ENCODE measurements around the gene MMP23B.

MMP23B gene

GRCh38 chr1:1615256-1616044, 16.5 kb upstream of the MMP23B start, which contains the start of gene MIB2:
Gene MIB2 (plus strand): TSS chr1:1615500. CDS start chr1:1623453, 7,953 bp downstream.
- POLR2A ChIA-PET, result interaction anchor here (0.6 to 1.0 kb wide), 2 partner anchors 12 to 196 kb away, joined by 3 read pairs; no protein-coding TSS in a partner anchor
- CTCF ChIA-PET, result no interaction called here
- TF ChIP-seq, protein P1, sequence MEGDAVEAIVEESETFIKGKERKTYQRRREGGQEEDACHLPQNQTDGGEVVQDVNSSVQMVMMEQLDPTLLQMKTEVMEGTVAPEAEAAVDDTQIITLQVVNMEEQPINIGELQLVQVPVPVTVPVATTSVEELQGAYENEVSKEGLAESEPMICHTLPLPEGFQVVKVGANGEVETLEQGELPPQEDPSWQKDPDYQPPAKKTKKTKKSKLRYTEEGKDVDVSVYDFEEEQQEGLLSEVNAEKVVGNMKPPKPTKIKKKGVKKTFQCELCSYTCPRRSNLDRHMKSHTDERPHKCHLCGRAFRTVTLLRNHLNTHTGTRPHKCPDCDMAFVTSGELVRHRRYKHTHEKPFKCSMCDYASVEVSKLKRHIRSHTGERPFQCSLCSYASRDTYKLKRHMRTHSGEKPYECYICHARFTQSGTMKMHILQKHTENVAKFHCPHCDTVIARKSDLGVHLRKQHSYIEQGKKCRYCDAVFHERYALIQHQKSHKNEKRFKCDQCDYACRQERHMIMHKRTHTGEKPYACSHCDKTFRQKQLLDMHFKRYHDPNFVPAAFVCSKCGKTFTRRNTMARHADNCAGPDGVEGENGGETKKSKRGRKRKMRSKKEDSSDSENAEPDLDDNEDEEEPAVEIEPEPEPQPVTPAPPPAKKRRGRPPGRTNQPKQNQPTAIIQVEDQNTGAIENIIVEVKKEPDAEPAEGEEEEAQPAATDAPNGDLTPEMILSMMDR (IDR thresholded peaks at IDR 0.05; ENCODE audit: control extremely low read depth, extremely low read depth, low read depth, missing control alignments), result no peak
- peak; percentile 100 for DNase-seq (ENCODE audit: extremely low spot score)

DNA sequence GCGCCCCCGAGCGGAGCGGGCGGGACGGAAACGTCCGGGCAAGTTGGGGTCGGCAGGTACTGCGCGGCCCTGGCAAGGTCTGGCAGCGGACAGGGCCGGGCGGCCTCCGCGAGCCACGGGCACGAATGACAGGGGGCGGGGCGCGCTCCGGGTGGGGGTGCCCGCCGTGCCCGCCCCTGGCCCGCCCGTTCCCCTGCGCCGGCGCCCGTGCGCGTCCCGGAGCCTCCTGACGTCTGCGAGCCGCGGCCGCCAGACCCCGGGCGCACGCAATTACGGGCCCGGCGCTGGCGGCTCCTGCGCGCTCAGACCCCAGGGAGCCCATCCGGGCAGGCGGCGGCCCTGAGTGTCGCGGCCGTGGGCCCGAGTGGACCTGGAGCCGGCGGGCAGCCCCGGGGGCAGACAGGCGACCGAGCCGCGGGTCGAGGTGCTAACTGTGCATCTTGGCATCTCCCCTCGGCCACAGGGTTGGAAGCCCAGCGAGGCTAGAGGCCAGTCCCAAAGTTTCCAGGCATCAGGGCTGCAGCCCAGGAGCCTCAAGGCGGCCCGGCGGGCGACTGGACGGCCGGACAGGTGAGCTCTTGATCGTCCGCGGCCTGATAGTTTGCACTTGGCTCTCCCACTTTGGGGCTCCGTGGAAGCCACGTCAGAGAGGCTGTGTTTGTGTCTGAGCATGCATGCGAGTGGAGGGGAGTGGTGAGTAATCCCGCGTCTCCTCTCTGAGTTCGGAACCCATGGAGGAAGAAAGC, 15.8 kb upstream of the MMP23B start:
- ChIA-PET CTCF (no interaction called here), POLR2A (interaction anchor here (1.0 kb wide), 1 partner anchor 13 kb away, joined by 3 read pairs; no protein-coding TSS in a partner anchor)
- peak; percentile 67 for DNase-seq (ENCODE audit: extremely low spot score)
- TF ChIP-seq, protein P1 (IDR thresholded peaks at IDR 0.05; ENCODE audit: control extremely low read depth, extremely low read depth, low read depth, missing control alignments), result no peak

- no peak for DNase-seq (ENCODE audit: extremely low spot score)
- POLR2A ChIA-PET, result no interaction called here
- CTCF ChIA-PET, result no interaction called here
- TF ChIP-seq, protein P1 (IDR thresholded peaks at IDR 0.05; ENCODE audit: control extremely low read depth, extremely low read depth, low read depth, missing control alignments), result no peak
Observed at GRCh38 chr1:1616838-1617237, 15.1 kb upstream of the MMP23B start.

DNA sequence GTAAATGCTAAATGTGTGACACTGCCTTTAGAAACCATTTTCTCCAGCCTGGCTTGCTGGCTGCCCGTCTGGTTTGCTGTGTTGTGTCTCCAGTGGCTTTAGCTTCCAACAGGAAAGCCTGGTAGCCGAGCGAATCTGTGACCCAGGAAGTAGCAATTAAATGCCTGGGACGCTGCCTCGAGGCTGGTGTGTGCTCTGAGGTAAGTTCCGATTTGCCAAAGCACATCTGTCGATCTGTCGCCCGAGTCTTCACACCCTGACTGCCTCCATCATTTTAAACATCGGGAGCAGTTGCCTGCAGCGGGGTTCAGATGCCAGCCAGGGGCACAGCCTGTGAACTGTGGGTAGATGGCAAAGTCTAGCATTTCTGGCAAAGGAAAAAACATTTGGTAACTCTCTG, 14.5 kb upstream of the MMP23B start:
- TF ChIP-seq, protein P1 (IDR thresholded peaks at IDR 0.05; ENCODE audit: control extremely low read depth, extremely low read depth, low read depth, missing control alignments), result no peak
- ChIA-PET POLR2A (no interaction called here), CTCF (no interaction called here)
- DNase-seq (ENCODE audit: extremely low spot score), result no peak

DNA sequence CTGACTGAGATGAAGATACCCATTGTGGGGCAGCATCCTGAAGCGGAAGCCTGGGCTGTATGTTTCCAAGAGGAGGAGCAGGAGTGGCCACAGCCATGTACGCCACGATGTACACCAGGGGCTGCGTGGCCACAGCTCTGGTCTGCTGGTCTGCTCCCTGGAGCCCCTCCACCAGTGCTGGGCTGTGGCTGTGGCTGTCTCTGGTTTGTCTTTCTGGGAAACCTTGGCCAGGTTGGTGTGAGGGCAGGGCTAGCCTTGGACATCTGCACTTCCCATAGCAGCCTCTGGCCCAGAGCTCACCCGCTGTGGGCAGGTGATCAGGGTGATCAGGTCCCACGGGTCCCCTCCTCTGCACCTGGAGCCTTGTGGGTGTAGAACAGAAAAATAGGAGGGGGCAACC, 14.0 kb upstream of the MMP23B start:
- POLR2A ChIA-PET, result no interaction called here

GRCh38 chr1:1618396-1619068, 13.4 kb upstream of the MMP23B start:
- POLR2A ChIA-PET, result no interaction called here

More for the DNA sequence above, 14.0 kb upstream of the MMP23B start:
- DNase-seq (ENCODE audit: extremely low spot score), result no peak
- CTCF ChIA-PET, result no interaction called here
- TF ChIP-seq, protein P1 (IDR thresholded peaks at IDR 0.05; ENCODE audit: control extremely low read depth, extremely low read depth, low read depth, missing control alignments), result no peak

More at GRCh38 chr1:1618396-1619068, 13.4 kb upstream of the MMP23B start:
- CTCF ChIA-PET, result interaction anchor here (0.9 kb wide), 1 partner anchor 247 kb away, joined by 3 read pairs; no protein-coding TSS in a partner anchor
- no peak for DNase-seq (ENCODE audit: extremely low spot score)
- TF ChIP-seq, protein P1 (IDR thresholded peaks at IDR 0.05; ENCODE audit: control extremely low read depth, extremely low read depth, low read depth, missing control alignments), result no peak

Data from GM10248 (cell line).